ENCODE results near the gene SYT2.
A peak's percentile ranks its signal among the peaks of the same experiment; 100 is the strongest.

The SYT2 gene

GRCh38 chr1:202582350-202582749 is 127.9 kb downstream of the SYT2 start:
- TF ChIP-seq REST (IDR thresholded peaks at IDR 0.05; ENCODE audit: low read depth), result peak; percentile 66

- TF ChIP-seq USF1 (IDR thresholded peaks at IDR 0.05) (no peak), RAD21 (IDR thresholded peaks at IDR 0.05; ENCODE audit: low read depth) (no peak), TCF12 (IDR thresholded peaks at IDR 0.05; ENCODE audit: low read depth) (no peak), EGR1 (IDR thresholded peaks at IDR 0.05) (no peak), CREB1 (IDR thresholded peaks at IDR 0.05; ENCODE audit: low read depth) (no peak), CEBPB (IDR thresholded peaks at IDR 0.05) (no peak), ZBTB7A (IDR thresholded peaks at IDR 0.05; ENCODE audit: low read depth) (no peak)
Measured at GRCh38 chr1:202580619-202581018, 129.6 kb downstream of the SYT2 start.

- TF ChIP-seq USF1 (IDR thresholded peaks at IDR 0.05), result no peak
- no peak for TF ChIP-seq TAF1 (IDR thresholded peaks at IDR 0.05; ENCODE audit: low read depth)
- TF ChIP-seq RAD21 (IDR thresholded peaks at IDR 0.05; ENCODE audit: low read depth), result no peak
- no peak for TF ChIP-seq ZBTB7A (IDR thresholded peaks at IDR 0.05; ENCODE audit: low read depth)
- 0 out of 2 replicates have a peak, but pooled peaks have one; percentile 17 for TF ChIP-seq NFIC (IDR thresholded peaks at IDR 0.05)
Measured at GRCh38 chr1:202579806-202580205, 130.4 kb downstream of the SYT2 start.

- TF ChIP-seq CEBPB (IDR thresholded peaks at IDR 0.05), result no peak
- TF ChIP-seq MAX (IDR thresholded peaks at IDR 0.05), result peak; percentile 7; the same call in 1 of the 2 replicates
- no peak for TF ChIP-seq RAD21 (IDR thresholded peaks at IDR 0.05; ENCODE audit: low read depth)
Measured at GRCh38 chr1:202578565-202578964, 131.7 kb downstream of the SYT2 start.

- 0 out of 2 replicates have a peak, but pooled peaks have one; percentile 5 for TF ChIP-seq NFIC (IDR thresholded peaks at IDR 0.05)
- no peak; the same call in 1 of the 2 replicates for TF ChIP-seq MAX (IDR thresholded peaks at IDR 0.05)
- TF ChIP-seq TEAD4 (IDR thresholded peaks at IDR 0.05), result no peak; the same call in 1 of the 2 replicates
- TF ChIP-seq FOXM1 (IDR thresholded peaks at IDR 0.05; ENCODE audit: borderline replicate concordance, low read depth), result peak; percentile 73; the same call in 1 of the 2 replicates
- TF ChIP-seq EGR1 (IDR thresholded peaks at IDR 0.05), result no peak
- TF ChIP-seq REST (IDR thresholded peaks at IDR 0.05; ENCODE audit: low read depth), result no peak
- TF ChIP-seq YY1 (IDR thresholded peaks at IDR 0.05; ENCODE audit: low read depth), result no peak
- peak; percentile 46; the same call in 1 of the 2 replicates for TF ChIP-seq EP300 (IDR thresholded peaks at IDR 0.05; ENCODE audit: borderline replicate concordance)
- TF ChIP-seq USF1 (IDR thresholded peaks at IDR 0.05), result no peak
- TF ChIP-seq TAF1 (IDR thresholded peaks at IDR 0.05; ENCODE audit: low read depth), result no peak
- peak; percentile 66; the same call in 1 of the 2 replicates for TF ChIP-seq TCF12 (IDR thresholded peaks at IDR 0.05; ENCODE audit: low read depth)
- no peak for TF ChIP-seq CREB1 (IDR thresholded peaks at IDR 0.05; ENCODE audit: low read depth)
- no peak; the same call in 1 of the 2 replicates for TF ChIP-seq RAD21 (IDR thresholded peaks at IDR 0.05; ENCODE audit: low read depth)
- TF ChIP-seq CEBPB (IDR thresholded peaks at IDR 0.05), result no peak
Measured at GRCh38 chr1:202578001-202578504, 132.2 kb downstream of the SYT2 start.

GRCh38 chr1:202577381-202577780 is 132.9 kb downstream of the SYT2 start:
- no peak for TF ChIP-seq ZBTB7A (IDR thresholded peaks at IDR 0.05; ENCODE audit: low read depth)
- TF ChIP-seq CEBPB (IDR thresholded peaks at IDR 0.05), result no peak
- no peak for TF ChIP-seq CREB1 (IDR thresholded peaks at IDR 0.05; ENCODE audit: low read depth)
- no peak for TF ChIP-seq USF1 (IDR thresholded peaks at IDR 0.05)
- TF ChIP-seq RAD21 (IDR thresholded peaks at IDR 0.05; ENCODE audit: low read depth), result no peak
- no peak for TF ChIP-seq TCF12 (IDR thresholded peaks at IDR 0.05; ENCODE audit: low read depth)
- no peak for TF ChIP-seq TAF1 (IDR thresholded peaks at IDR 0.05; ENCODE audit: low read depth)
- TF ChIP-seq EP300 (IDR thresholded peaks at IDR 0.05; ENCODE audit: borderline replicate concordance), result no peak
